Body of pancreas (tissue), 4 donors: ENCODE data around the gene SUGCT.

ENCODE experiments used
- CTCF ChIP-seq, 7 experiments: fragments of 450-650 bp in 4 of 7; fragments of 200-600 bp in 3 of 7; sonication (generic) in 3 of 7; IDR thresholded peaks; one replicate each; pipeline ENCODE4 v1.5.1; 2016 to 2019; ENCODE audit warnings: antibody characterized with exemption in 7 of 7
- POLR2A ChIP-seq, 3 donors: fragments of 450-650 bp; IDR thresholded peaks; one replicate each; pipeline ENCODE4 v1.6.1; 2016; ENCODE audit warnings: antibody characterized with exemption in 3 of 3, mild to moderate bottlenecking in 2 of 3

GRCh38 chr7:40595129-40595528 is 460.3 kb downstream of the SUGCT start:
- TF ChIP-seq CTCF (IDR thresholded peaks at IDR 0.05) (no peak), POLR2A (IDR thresholded peaks at IDR 0.05) (no peak)
